Astrocyte of the spinal cord (primary cell): ENCODE results near the gene CACFD1.

Experiments
- DNase-seq: peaks from one replicate; pipeline ENCODE4 v3.0.0; 2011; ENCODE audit warnings: low read depth, low spot score
- H3K4me3 ChIP-seq: 2 replicates; pipeline ENCODE4 v1.5.1; 2011; ENCODE audit warnings: low read depth, mild to moderate bottlenecking, low read length, moderate library complexity
- CTCF ChIP-seq: IDR thresholded peaks from 2 replicates; pipeline ENCODE4 v1.5.1; 2012; ENCODE audit warnings: low read depth, mild to moderate bottlenecking, low read length, inconsistent platforms
- in situ Hi-C: cut with HindIII; loops from 2 replicates; pipeline ENCODE4 v1.10.0; 2017; ENCODE audit warnings: low sequenced_read_pairs

CACFD1 gene

GRCh38 chr9:133508046-133508445, 48.3 kb downstream of the CACFD1 start:
- H3K4me3 ChIP-seq = no peak overlapping the region
- no peak for TF ChIP-seq CTCF
- in situ Hi-C loops = no loop called here
- no peak for DNase-seq

- H3K4me3 ChIP-seq = no peak overlapping the region
- in situ Hi-C loops = no loop called here
- no peak for DNase-seq
- no peak for TF ChIP-seq CTCF
Observed at GRCh38 chr9:133509179-133510083, 49.7 kb downstream of the CACFD1 start.

DNA sequence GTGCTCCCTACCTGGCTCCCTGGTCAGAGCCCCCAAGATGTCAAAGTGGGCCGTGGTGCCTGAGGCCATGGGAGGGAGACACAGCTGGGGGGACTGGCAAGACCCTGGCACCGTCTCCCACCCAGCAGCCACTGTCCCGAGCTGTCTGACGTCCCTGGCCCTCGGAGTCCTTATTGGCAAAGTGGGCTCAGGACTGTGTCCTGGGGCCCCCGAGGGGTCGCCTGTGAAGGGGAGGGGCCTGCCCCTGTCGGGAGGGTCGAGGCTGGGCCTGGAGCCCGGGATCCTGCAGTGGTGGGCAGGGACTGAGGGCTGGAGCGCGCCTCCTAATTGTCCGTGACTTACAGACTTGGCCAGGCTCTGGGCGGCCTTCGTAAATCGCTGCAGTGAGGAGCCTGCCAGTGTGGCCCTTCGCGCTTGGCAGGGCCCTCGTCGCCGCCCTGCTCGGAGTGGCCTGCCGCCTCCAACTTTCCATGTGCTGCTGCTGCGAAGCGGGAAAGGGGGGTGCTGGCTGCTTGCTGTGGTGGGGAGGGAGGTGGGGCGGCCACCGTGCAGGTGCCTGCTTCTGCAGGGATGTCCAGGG, 51.2 kb downstream of the CACFD1 start:
- no peak for DNase-seq
- TF ChIP-seq CTCF = no peak
- in situ Hi-C loops = no loop called here
- H3K4me3 ChIP-seq = no peak overlapping the region

DNA sequence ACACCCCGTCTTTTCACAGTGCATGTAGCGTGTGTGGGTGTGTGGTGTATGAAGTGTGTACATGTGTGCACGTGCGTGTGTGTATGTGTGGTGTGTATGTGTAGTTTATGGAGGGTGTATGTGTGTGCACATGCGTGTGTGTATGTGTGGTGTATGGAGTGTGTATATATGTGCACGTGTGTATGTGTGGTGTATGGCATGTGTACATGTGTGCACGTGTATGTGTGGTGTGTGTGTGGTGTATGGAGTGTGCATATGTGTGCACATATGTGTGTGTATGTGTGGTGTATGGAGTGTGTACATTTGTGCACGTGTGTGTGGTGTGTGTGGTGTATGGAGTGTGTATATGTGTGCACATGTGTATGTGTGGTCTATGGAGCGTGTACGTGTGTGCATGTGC, 51.8 kb downstream of the CACFD1 start:
- in situ Hi-C loops = no loop called here
- DNase-seq = no peak
- no peak overlapping the region for H3K4me3 ChIP-seq
- no peak for TF ChIP-seq CTCF

DNA sequence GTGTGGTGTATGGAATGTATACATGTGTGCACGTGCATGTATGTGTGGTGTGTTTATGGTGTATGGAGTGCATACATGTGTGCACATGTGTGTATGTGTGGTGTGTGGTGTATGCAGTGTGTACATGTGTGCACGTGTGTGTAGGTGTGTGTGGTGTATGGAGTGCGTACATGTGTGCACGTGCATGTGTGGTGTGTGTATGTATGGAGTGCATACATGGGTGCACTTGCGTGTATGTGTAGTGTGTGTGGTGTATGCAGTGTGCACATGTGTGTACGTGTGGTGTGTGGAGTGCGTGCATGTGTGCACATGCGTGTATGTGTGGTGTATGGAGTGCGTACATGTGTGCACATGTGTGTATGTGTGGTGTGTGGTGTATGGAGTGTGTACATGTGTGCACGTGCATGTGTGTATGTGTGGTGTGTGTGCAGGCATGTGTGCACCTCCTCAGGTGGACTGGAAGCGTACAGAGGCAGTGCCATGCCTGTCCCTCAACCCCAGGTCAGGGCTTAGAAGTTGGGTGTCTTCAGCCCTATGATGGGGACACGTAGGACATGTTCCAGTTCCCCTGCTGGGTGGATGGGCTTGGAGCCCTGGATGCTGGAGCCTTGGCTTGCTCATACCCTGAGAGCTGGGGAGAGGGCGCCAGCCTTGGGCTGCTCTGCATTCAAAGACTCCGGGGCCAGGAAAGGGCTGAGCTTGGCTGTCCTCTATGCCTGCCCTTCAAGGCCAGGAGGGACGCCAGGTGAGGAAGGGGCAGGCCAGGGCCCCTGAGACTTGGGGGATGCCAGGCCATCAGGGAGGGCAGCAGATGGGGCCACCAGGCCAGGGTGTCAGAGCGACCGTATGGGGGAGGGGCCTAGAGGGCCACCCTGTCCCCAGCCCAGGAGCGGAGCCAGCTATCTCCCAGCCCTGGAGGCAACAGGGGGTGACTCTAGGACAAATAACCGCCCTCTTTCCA, 52.8 kb downstream of the CACFD1 start:
- H3K4me3 ChIP-seq = no peak overlapping the region
- in situ Hi-C loops = no loop called here
- no peak for TF ChIP-seq CTCF
- DNase-seq = no peak
